K562 (cell line): Measurements from ENCODE around the gene SLMAP. TPM values are rescaled to one million over a fixed set of nuclear protein-coding genes. Genes with fewer than 3 reads are reported as not detected.

Experiments used
- ARHGAP35 ChIP-seq: fragments of 450-650 bp; IDR thresholded peaks from 2 replicates; pipeline ENCODE4 v1.6.1; 2018; ENCODE audit not compliant: partially characterized antibody
- BRD4 ChIP-seq: fragments of 200-600 bp; sonication (generic); IDR thresholded peaks from 2 replicates; pipeline ENCODE4 v1.6.1; 2017; ENCODE audit warnings: inconsistent platforms
- C11orf30 ChIP-seq: fragments of 450-650 bp; IDR thresholded peaks from 2 replicates; pipeline ENCODE4 v1.6.1; 2016; ENCODE audit warnings: low read depth, mild to moderate bottlenecking
- CBFA2T2 ChIP-seq: fragments of 450-650 bp; conservative IDR thresholded peaks from 2 replicates; pipeline ENCODE4 v1.6.1; 2017; ENCODE audit warnings: mild to moderate bottlenecking
- CBX3 ChIP-seq, 2 experiments: IDR thresholded peaks; 1 replicate in 1 of 2; 2 replicates in 1 of 2; pipeline ENCODE4 v1.6.1; 2012; ENCODE audit warnings: inconsistent platforms in 2 of 2, low read length in 2 of 2, borderline replicate concordance in 1 of 2, control low read depth in 1 of 2
- CCAR2 ChIP-seq: fragments of 200-400 bp; formaldehyde crosslinking; IDR thresholded peaks from 2 replicates; pipeline ENCODE4 v1.6.1; 2017; ENCODE audit warnings: mild to moderate bottlenecking, low read depth, low read length
- CEBPZ ChIP-seq: fragments of 150-350 bp; IDR thresholded peaks from 2 replicates; pipeline ENCODE4 v1.6.1; 2014; ENCODE audit warnings: low read depth, mild to moderate bottlenecking, low read length, borderline replicate concordance
- ETV1 ChIP-seq: fragments of 450-650 bp; conservative IDR thresholded peaks from 2 replicates; pipeline ENCODE4 v1.6.1; 2016; ENCODE audit warnings: missing genetic modification characterization, control low read depth, low read depth, missing compliant biosample characterization
- FIP1L1 ChIP-seq: fragments of 200-400 bp; formaldehyde crosslinking; IDR thresholded peaks from 2 replicates; pipeline ENCODE4 v1.6.1; 2018; ENCODE audit warnings: mild to moderate bottlenecking, low read depth, low read length; ENCODE audit not compliant: poor library complexity, severe bottlenecking
- GATA2 ChIP-seq: sonication (generic); formaldehyde crosslinking; IDR thresholded peaks from 2 replicates; pipeline ENCODE4 v1.4.0; 2020; ENCODE audit warnings: mild to moderate bottlenecking, missing genetic modification reagents
- GMEB1 ChIP-seq: fragments of 250-450 bp; sonication (Bioruptor Pico); IDR thresholded peaks from 2 replicates; pipeline ENCODE4 v1.4.0; 2020; ENCODE audit warnings: mild to moderate bottlenecking
- HSF4 ChIP-seq: fragments of 250-450 bp; sonication (Bioruptor Pico); IDR thresholded peaks from 2 replicates; pipeline ENCODE4 v2.1.2; 2022; ENCODE audit warnings: mild to moderate bottlenecking, moderate library complexity, borderline replicate concordance
- STAT5A ChIP-seq: IDR thresholded peaks from 2 replicates; pipeline ENCODE4 v1.6.1; 2012; ENCODE audit warnings: low read length, inconsistent platforms, borderline replicate concordance
- ZNF518B ChIP-seq: fragments of 250-450 bp; sonication (Bioruptor Pico); IDR thresholded peaks from 2 replicates; pipeline ENCODE4 v1.5.0; 2021; ENCODE audit warnings: mild to moderate bottlenecking, moderate library complexity
- ZNF780A ChIP-seq: fragments of 250-450 bp; sonication (Bioruptor Pico); IDR thresholded peaks from 2 replicates; pipeline ENCODE4 v1.5.0; 2021; ENCODE audit warnings: mild to moderate bottlenecking
- polyA plus RNA-seq, 8 experiments: library from polyadenylated mRNA; depleted of rRNA in 4 of 8; stranded (reverse) in 5 of 8; unstranded in 3 of 8; fragments of >200 nt; fragmentation: Nextera tagmentation in 2 of 8; fragmentation: Illumina TruSeq in 1 of 8; extraction: Ambion mirVana in 2 of 8; extraction: Trizol in 1 of 8; gene quantifications; 2 replicates each; pipeline versions ENCODE4 v1.2.1 to v1.2.3, GENCODE V29; 2011 to 2014; ENCODE audit warnings: inconsistent platforms in 1 of 8, missing spikeins in 1 of 8
- total RNA-seq, 7 experiments: library from RNA; depleted of rRNA in 6 of 7; stranded (reverse); fragments of >200 nt in 6 of 7; fragmentation: Illumina TruSeq in 2 of 7; extraction: Trizol in 2 of 7; gene quantifications; 2 replicates each; pipeline versions ENCODE4 v1.2.1 to v1.2.3, GENCODE V29; 2011 to 2021; ENCODE audit warnings: low replicate concordance in 1 of 7

Gene SLMAP
- total and polyA plus RNA-seq, 9 of the 15 experiments (the other 6 are each of a cell fraction or from before 2014, with no cell fraction given) = 12.1 to 50.7 (median 28.3) TPM

- TF ChIP-seq CCAR2 (no peak), CBFA2T2 (peak; percentile 54), FIP1L1 (no peak), GMEB1 (CRISPR knock-in tag) (peak; percentile 71), C11orf30 (no peak), CBX3 (IDR thresholded peaks at IDR 0.05; ENCODE audit: borderline replicate concordance in 1 of 2, low read length in 2 of 2) (no peak; a peak in 1 of 3 replicates), BRD4 (0 out of 2 replicates have a peak, but pooled peaks have one; percentile 30), ZNF518B (CRISPR knock-in tag) (no peak), STAT5A (no peak), CEBPZ (no peak), HSF4 (CRISPR knock-in tag) (no peak), GATA2 (CRISPR knock-in tag) (no peak), ETV1 (0 out of 2 replicates have a peak, but pooled peaks have one; percentile 17), ZNF780A (no peak), ARHGAP35 (no peak)
These were observed at the start of gene SLMAP (continued) for GRCh38 chr3:57755741-57756527.
